B cell (primary cell): Measurements from ENCODE around the gene EDARADD. TPM values are rescaled to one million over a fixed set of nuclear protein-coding genes. Genes with fewer than 3 reads are reported as not detected.
"Not testable (repeated sequence)": the region's sequence is repeated elsewhere in the genome, so short reads cannot be mapped to it uniquely, and the experiment has no call there.

Experiments used
- ATAC-seq: fragments of 200-7000 bp; cut with Tn5 transposase; one replicate; pipeline ENCODE4 v1.10.0; 2021; ENCODE audit warnings: low read depth, mild to moderate bottlenecking, moderate number of reproducible peaks, moderate library complexity
- CTCF ChIA-PET: fragments of 350-600 bp; sonication (Branson Sonifier 250); formaldehyde crosslinking; loops from one replicate; lab custom pipeline; 2021; ENCODE audit warnings: antibody characterized with exemption, inconsistent platforms; lab: Charles Lee
- POLR2A ChIA-PET: fragments of 350-600 bp; sonication (Branson Sonifier 250); formaldehyde crosslinking; loops from one replicate; lab custom pipeline; 2021; ENCODE audit warnings: antibody characterized with exemption; lab: Charles Lee
- DNase-seq: peaks from one replicate; pipeline ENCODE4 v3.0.0; 2013
- H2AFZ ChIP-seq: 2 replicates; pipeline ENCODE4 v1.6.1; 2012; ENCODE audit warnings: mild to moderate bottlenecking, low read depth, low read length; ENCODE audit not compliant: insufficient read depth, poor library complexity, severe bottlenecking
- H3K27ac ChIP-seq, 2 donors: 1 replicate in 1 of 2; 2 replicates in 1 of 2; pipeline ENCODE4 v1.5.1; 2012 to 2013; ENCODE audit warnings: low read length in 2 of 2, mild to moderate bottlenecking in 2 of 2, moderate library complexity in 1 of 2
- H3K27me3 ChIP-seq, 4 experiments: fragments of 200-600 bp in 1 of 4; sonication (generic) in 1 of 4; replicated peaks in 1 of 4; 1 replicate in 2 of 4; 2 replicates in 2 of 4; pipeline versions ENCODE4 v1.6.1 to v1.7.0; 2013 to 2016; ENCODE audit warnings: low read length in 3 of 4, mild to moderate bottlenecking in 2 of 4, mixed read lengths in 1 of 4, moderate library complexity in 1 of 4; ENCODE audit not compliant: insufficient read depth in 4 of 4, control insufficient read depth in 3 of 4; ENCODE audit errors: control extremely low read depth in 1 of 4
- H3K36me3 ChIP-seq, 2 experiments: replicated peaks in 1 of 2; 1 replicate in 1 of 2; 2 replicates in 1 of 2; pipeline versions ENCODE4 v1.6.1 to v1.7.1; 2013; ENCODE audit warnings: low read length in 1 of 2; ENCODE audit not compliant: insufficient read depth in 2 of 2, control insufficient read depth in 1 of 2; ENCODE audit errors: control extremely low read depth in 1 of 2, extremely low read depth in 1 of 2
- H3K4me1 ChIP-seq, 2 donors: fragments of 200-600 bp in 1 of 2; sonication (generic) in 1 of 2; 1 replicate in 1 of 2; 2 replicates in 1 of 2; pipeline versions ENCODE4 v1.5.1 to v1.6.1; 2013 to 2017; ENCODE audit warnings: low read length in 2 of 2; ENCODE audit not compliant: control insufficient read depth in 2 of 2, insufficient read depth in 2 of 2
- H3K4me2 ChIP-seq: replicated peaks from 2 replicates; pipeline ENCODE3; 2012; ENCODE audit warnings: mild to moderate bottlenecking, low read depth, low read length; ENCODE audit not compliant: poor library complexity, severe bottlenecking
- H3K4me3 ChIP-seq, 5 experiments: fragments of 200-600 bp in 1 of 5; sonication (generic) in 1 of 5; 1 replicate in 3 of 5; 2 replicates in 2 of 5; pipeline versions ENCODE4 v1.5.1 to v1.7.0; 2011 to 2016; ENCODE audit warnings: low read length in 4 of 5, mild to moderate bottlenecking in 4 of 5, low read depth in 2 of 5, control low read depth in 1 of 5, moderate library complexity in 1 of 5; ENCODE audit not compliant: insufficient read depth in 1 of 5; ENCODE audit errors: control extremely low read depth in 1 of 5, extremely low read depth in 1 of 5
- H3K79me2 ChIP-seq: fragments of 200-600 bp; sonication (generic); one replicate; pipeline ENCODE4 v1.6.0; 2016; ENCODE audit warnings: low read length; ENCODE audit not compliant: control insufficient read depth, insufficient read depth
- H3K9ac ChIP-seq: fragments of 200-600 bp; sonication (generic); 2 replicates; pipeline ENCODE4 v1.6.1; 2017; ENCODE audit warnings: mild to moderate bottlenecking, low read length, moderate library complexity
- H3K9me3 ChIP-seq, 3 donors: one replicate each; pipeline versions ENCODE4 v1.6.1 to v1.7.1; 2013; ENCODE audit warnings: low read length in 2 of 3; ENCODE audit not compliant: control insufficient read depth in 2 of 3, insufficient read depth in 1 of 3; ENCODE audit errors: control extremely low read depth in 1 of 3
- H4K20me1 ChIP-seq: 2 replicates; pipeline ENCODE4 v1.6.0; 2012; ENCODE audit warnings: mild to moderate bottlenecking, low read length; ENCODE audit not compliant: insufficient read depth, control insufficient read depth, poor library complexity, severe bottlenecking
- H3K27ac Mint-ChIP-seq: one replicate; pipeline ENCODE4 v1.8.0; 2021; ENCODE audit warnings: mixed read lengths
- H3K27me3 Mint-ChIP-seq: one replicate; pipeline ENCODE4 v1.8.0; 2021; ENCODE audit warnings: mixed read lengths
- H3K4me1 Mint-ChIP-seq: one replicate; pipeline ENCODE4 v1.8.0; 2021; ENCODE audit warnings: mixed read lengths
- H3K4me3 Mint-ChIP-seq: one replicate; pipeline ENCODE4 v1.8.0; 2021; ENCODE audit warnings: mixed read lengths
- H3K9me3 Mint-ChIP-seq: one replicate; pipeline ENCODE4 v1.8.0; 2022; ENCODE audit warnings: mixed read lengths; ENCODE audit not compliant: insufficient read depth
- CTCF ChIP-seq: fragments of 200-600 bp; IDR thresholded peaks from one replicate; pipeline ENCODE4 v1.8.0; 2022; ENCODE audit warnings: antibody characterized with exemption, mild to moderate bottlenecking
- EZH2 ChIP-seq: IDR thresholded peaks from 2 replicates; pipeline ENCODE4 v1.6.1; 2012; ENCODE audit warnings: borderline replicate concordance, low read depth, mild to moderate bottlenecking, moderate library complexity, low read length; ENCODE audit not compliant: insufficient read depth, poor library complexity, severe bottlenecking
- WGBS: methylation state at CpG from one replicate; pipeline ENCODE4 v1.1.5; 2013; ENCODE audit warnings: missing lambda C conversion rate; ENCODE audit not compliant: insufficient coverage; 5-methylcytosine and 5-hydroxymethylcytosine counted together
- intact Hi-C: fragments of 100-400 bp; cut with micrococcal nuclease; formaldehyde crosslinking; loops from one replicate; pipeline ENCODE4 v1.10.0; 2022
- polyA plus RNA-seq: library from polyadenylated mRNA; depleted of rRNA; stranded (reverse); fragments of >200 nt; gene quantifications from 2 replicates; pipeline ENCODE4 v1.2.3, GENCODE V29; 2012
- total RNA-seq, 2 donors: library from RNA; stranded (reverse); fragments of 120-200 nt in 1 of 2; gene quantifications; 1 replicate in 1 of 2; 2 replicates in 1 of 2; pipeline versions ENCODE4 v1.2.3 to v1.2.4, GENCODE V29; 2013 to 2022

The EDARADD gene
- total and polyA plus RNA-seq, 2 donors (not counting 1 experiment from before 2014, with no cell fraction given): 0.15 TPM; not detected in 1

GRCh38 chr1:236460103-236460502 is 66.0 kb downstream of the EDARADD start:
- DNase-seq (no peak), ATAC-seq (no peak)
- H4K20me1 ChIP-seq: no peaks in the 10 kb centered on the region
- H3K27me3 ChIP-seq: peaks cover 0 to 21% (median 7%) of the 10 kb centered on the region in 4 experiments
- no peaks in the 10 kb centered on the region for H3K36me3 ChIP-seq
- no peak overlapping the region for H3K9ac ChIP-seq
- POLR2A ChIA-PET: no interaction called here
- no peak overlapping the region for H3K27ac ChIP-seq
- intact Hi-C loops: no loop called here
- H3K79me2 ChIP-seq: no peaks in the 10 kb centered on the region
- peaks cover 58% of the 10 kb centered on the region for H3K27me3 Mint-ChIP-seq
- H3K4me3 Mint-ChIP-seq: no peak overlapping the region
- H3K4me3 ChIP-seq: no peak overlapping the region
- WGBS: no CpG with 5 or more reads among the region's 3 CpGs
- H3K4me1 ChIP-seq: peaks cover 6% of the 10 kb centered on the region in 2 donors
- no peak overlapping the region for H3K27ac Mint-ChIP-seq
- no peak for TF ChIP-seq EZH2
- TF ChIP-seq CTCF: no peak
- H3K9me3 Mint-ChIP-seq: no peaks in the 10 kb centered on the region
- no peaks in the 10 kb centered on the region for H3K9me3 ChIP-seq
- H2AFZ ChIP-seq: no peak overlapping the region
- CTCF ChIA-PET: no interaction called here
- peaks cover 6% of the 10 kb centered on the region for H3K4me1 Mint-ChIP-seq
- no peak overlapping the region for H3K4me2 ChIP-seq

GRCh38 chr1:236464197-236464596 is 70.1 kb downstream of the EDARADD start:
- H3K36me3 ChIP-seq, intact Hi-C loops: not testable (repeated sequence)

More at GRCh38 chr1:236464197-236464596, 70.1 kb downstream of the EDARADD start:
- CTCF ChIA-PET: interaction anchor here (0.6 kb wide), 1 partner anchor 70 kb away, joined by 3 read pairs; the partner anchor contains the start of gene EDARADD
- H4K20me1 ChIP-seq, H3K27ac ChIP-seq, H3K9me3 ChIP-seq, POLR2A ChIA-PET, H3K9ac ChIP-seq, ATAC-seq, H3K4me3 Mint-ChIP-seq, H2AFZ ChIP-seq, H3K9me3 Mint-ChIP-seq, H3K79me2 ChIP-seq, DNase-seq, H3K4me2 ChIP-seq, H3K4me3 ChIP-seq, H3K27ac Mint-ChIP-seq: not testable (repeated sequence)
- peaks cover 0 to 30% (median 9%) of the 10 kb centered on the region in 4 experiments for H3K27me3 ChIP-seq
- H3K4me1 ChIP-seq: peaks cover 22% of the 10 kb centered on the region in 2 donors
- WGBS: 100% methylated on average over 3 of the region's 9 CpGs
- peaks cover 21% of the 10 kb centered on the region for H3K4me1 Mint-ChIP-seq
- peaks cover 60% of the 10 kb centered on the region for H3K27me3 Mint-ChIP-seq
